NCI-H2081 treated with DMSO at 0.1 percent for 48 hours (cell line): Measurements from ENCODE around the gene KIZ.
"Not testable (repeated sequence)": the region's sequence is repeated elsewhere in the genome, so short reads cannot be mapped to it uniquely, and the experiment has no call there.

Source experiments
- DNase-seq: peaks from one replicate; lab custom pipeline; 2025; lab: John Stamatoyannopoulos, UW

Gene KIZ

GRCh38 chr20:21139881-21140566 lies 14.1 kb downstream of the KIZ start:
- no peak for DNase-seq

GRCh38 chr20:21141825-21142224 lies 15.9 kb downstream of the KIZ start:
- no peak for DNase-seq

GRCh38 chr20:21143194-21143890 lies 17.5 kb downstream of the KIZ start:
- DNase-seq, result no peak

- no peak for DNase-seq
These were observed 19.5 kb downstream of the KIZ start for GRCh38 chr20:21145424-21145823.

GRCh38 chr20:21146215-21146614 lies 20.3 kb downstream of the KIZ start:
- no peak for DNase-seq

- DNase-seq, result no peak
These were observed 21.7 kb downstream of the KIZ start for GRCh38 chr20:21147593-21147992.

- DNase-seq, result no peak
These were observed 23.5 kb downstream of the KIZ start for GRCh38 chr20:21149344-21149743.

GRCh38 chr20:21151791-21152190 lies 25.9 kb downstream of the KIZ start:
- DNase-seq, result no peak

- DNase-seq, result no peak
These were observed 28.8 kb downstream of the KIZ start for GRCh38 chr20:21154692-21155091.

GRCh38 chr20:21155268-21155667 lies 29.4 kb downstream of the KIZ start:
- DNase-seq, result no peak

GRCh38 chr20:21156266-21156665 lies 30.4 kb downstream of the KIZ start:
- DNase-seq, result no peak

- DNase-seq, result no peak
These were observed 31.1 kb downstream of the KIZ start for GRCh38 chr20:21157006-21157405.

GRCh38 chr20:21159658-21160380 lies 33.9 kb downstream of the KIZ start:
- no peak for DNase-seq

GRCh38 chr20:21161926-21162325 lies 36.0 kb downstream of the KIZ start:
- no peak for DNase-seq

- DNase-seq, result no peak
These were observed 36.7 kb downstream of the KIZ start for GRCh38 chr20:21162631-21163030.

GRCh38 chr20:21166801-21167200 lies 40.9 kb downstream of the KIZ start:
- DNase-seq, result no peak

- DNase-seq, result no peak
These were observed 41.4 kb downstream of the KIZ start for GRCh38 chr20:21167261-21167660.

GRCh38 chr20:21168061-21168460 lies 42.2 kb downstream of the KIZ start:
- DNase-seq, result not testable (repeated sequence)

GRCh38 chr20:21172626-21173025 lies 46.7 kb downstream of the KIZ start:
- no peak for DNase-seq

- DNase-seq, result no peak
These were observed 47.6 kb downstream of the KIZ start for GRCh38 chr20:21173485-21173884.

- no peak for DNase-seq
These were observed 48.8 kb downstream of the KIZ start for GRCh38 chr20:21174516-21175239.

- no peak for DNase-seq
These were observed 49.6 kb downstream of the KIZ start for GRCh38 chr20:21175433-21175832.
